K562 (cell line): ENCODE results near the gene ARHGEF6. TPM values are rescaled to one million over a fixed set of nuclear protein-coding genes. Genes with fewer than 3 reads are reported as not detected.

Experiments used
- ATAC-seq: fragments of 200-7000 bp; cut with Tn5 transposase; 3 replicates; pipeline ENCODE4 v1.9.1; 2020; ENCODE audit warnings: moderate library complexity
- BruUV-seq: library from RNA; stranded (reverse); fragments of 400-500 nt; replicated peaks from 2 replicates; lab custom pipeline; 2021; lab: Mats Ljungman, UMichigan
- CTCF ChIA-PET: fragments of 300-600 bp; formaldehyde crosslinking; extraction: SDS; loops from one replicate; lab custom pipeline; 2021; ENCODE audit warnings: low intra/inter-chr PET ratio; lab: Yijun Ruan, JAX
- POLR2A ChIA-PET: fragments of 300-600, 350-650 bp; sonication (Branson Sonifier 250); formaldehyde crosslinking; extraction: SDS; loops from one replicate; lab custom pipeline; 2021; ENCODE audit warnings: antibody characterized with exemption, inconsistent platforms; lab: Yijun Ruan, JAX
- DNase-seq, 4 experiments: peaks; one replicate each; pipeline versions ENCODE4 v3.0.0 to v3.0.0-alpha.2; 2011 to 2018; ENCODE audit warnings: low spot score in 3 of 4, mixed read lengths in 3 of 4; ENCODE audit errors: extremely low read depth in 1 of 4
- FAIRE-seq: peaks from 2 replicates; lab custom pipeline; 2011; peaks lifted over from hg19 to GRCh38; lab: Jason Lieb, UNC
- H2AFZ ChIP-seq: 2 replicates; pipeline ENCODE4 v1.6.0; 2011; ENCODE audit warnings: low read depth, low read length, control low read depth, inconsistent platforms
- H3K27ac ChIP-seq: fragments of 200-600 bp; 3 replicates; pipeline ENCODE4 v1.8.0; 2011; ENCODE audit warnings: low read depth, mild to moderate bottlenecking, control low read depth, inconsistent platforms, low read length, moderate library complexity, mixed read lengths; ENCODE audit errors: extremely low read depth
- H3K27me3 ChIP-seq, 2 experiments: fragments of 300-600 bp in 1 of 2; 2 replicates in 1 of 2; 3 replicates in 1 of 2; pipeline versions ENCODE4 v1.6.0 to v1.8.0; 2011; ENCODE audit warnings: inconsistent platforms in 2 of 2, low read length in 2 of 2, mild to moderate bottlenecking in 1 of 2, mixed read lengths in 1 of 2, moderate library complexity in 1 of 2; ENCODE audit not compliant: control insufficient read depth in 2 of 2, insufficient read depth in 2 of 2
- H3K36me3 ChIP-seq: fragments of 300-600 bp; 3 replicates; pipeline ENCODE4 v1.8.0; 2011; ENCODE audit warnings: mild to moderate bottlenecking, low read length, inconsistent platforms; ENCODE audit not compliant: control insufficient read depth, insufficient read depth
- H3K4me1 ChIP-seq, 2 experiments: fragments of 200-600 bp in 1 of 2; replicated peaks in 1 of 2; 2 replicates in 1 of 2; 3 replicates in 1 of 2; pipeline versions ENCODE4 v1.5.1 to v1.8.0; 2011; ENCODE audit warnings: inconsistent platforms in 2 of 2, low read length in 2 of 2, mild to moderate bottlenecking in 1 of 2, mixed read lengths in 1 of 2, moderate library complexity in 1 of 2; ENCODE audit not compliant: control insufficient read depth in 2 of 2, insufficient read depth in 2 of 2
- H3K4me2 ChIP-seq: 2 replicates; pipeline ENCODE4 v1.6.1; 2011; ENCODE audit warnings: low read length, control low read depth, inconsistent platforms, mixed read lengths; ENCODE audit not compliant: insufficient read depth
- H3K4me3 ChIP-seq: fragments of 200-600 bp; sonication (generic), shearing (Covaris generic); 2 replicates; pipeline ENCODE4 v1.5.1; 2016; ENCODE audit warnings: control low read depth, inconsistent platforms
- H3K79me2 ChIP-seq: fragments of 200-600 bp; 3 replicates; pipeline ENCODE4 v1.8.0; 2011; ENCODE audit warnings: low read length, inconsistent platforms; ENCODE audit not compliant: control insufficient read depth, insufficient read depth
- H3K9ac ChIP-seq, 2 experiments: 2 replicates each; pipeline versions ENCODE4 v1.6.0 to v1.6.1; 2011; ENCODE audit warnings: low read depth in 2 of 2, low read length in 2 of 2, control low read depth in 1 of 2, inconsistent platforms in 1 of 2, mild to moderate bottlenecking in 1 of 2, mixed read lengths in 1 of 2; ENCODE audit not compliant: insufficient read depth in 1 of 2
- H3K9me1 ChIP-seq: one replicate; pipeline ENCODE4 v1.6.0; 2011; ENCODE audit warnings: inconsistent platforms, mild to moderate bottlenecking, low read length, moderate library complexity; ENCODE audit not compliant: control insufficient read depth, insufficient read depth
- H3K9me3 ChIP-seq: replicated peaks from 2 replicates; pipeline ENCODE4 v1.5.1; 2011; ENCODE audit warnings: low read depth, low read length, inconsistent platforms; ENCODE audit not compliant: control insufficient read depth, insufficient read depth
- H4K20me1 ChIP-seq: replicated peaks from 2 replicates; pipeline ENCODE4 v1.6.1; 2011; ENCODE audit warnings: low read length, inconsistent platforms, mixed read lengths; ENCODE audit not compliant: control insufficient read depth, insufficient read depth
- E2F1 ChIP-seq: sonication (generic); formaldehyde crosslinking; IDR thresholded peaks from 2 replicates; pipeline ENCODE4 v1.8.1; 2023; ENCODE audit warnings: mild to moderate bottlenecking, missing genetic modification reagents, moderate library complexity
- HLTF ChIP-seq: fragments of 450-650 bp; IDR thresholded peaks from 2 replicates; pipeline ENCODE4 v1.6.1; 2016
- HMG20A ChIP-seq: fragments of 450-650 bp; formaldehyde crosslinking; conservative IDR thresholded peaks from 2 replicates; pipeline ENCODE4 v1.4.0; 2020; ENCODE audit warnings: mild to moderate bottlenecking, mixed read lengths
- MTA2 ChIP-seq: fragments of 450-650 bp; IDR thresholded peaks from 2 replicates; pipeline ENCODE4 v1.6.1; 2016; ENCODE audit warnings: low read depth
- POLR2G ChIP-seq: fragments of 200-400 bp; formaldehyde crosslinking; IDR thresholded peaks from 2 replicates; pipeline ENCODE4 v1.6.1; 2017; ENCODE audit warnings: low read depth, mild to moderate bottlenecking, antibody characterized with exemption, low read length, moderate library complexity
- SIN3B ChIP-seq: fragments of 450-650 bp; IDR thresholded peaks from 2 replicates; pipeline ENCODE4 v1.6.1; 2017; ENCODE audit warnings: low read depth, mild to moderate bottlenecking, moderate library complexity
- SOX6 ChIP-seq: fragments of 450-650 bp; IDR thresholded peaks from 2 replicates; pipeline ENCODE4 v1.6.1; 2014; ENCODE audit warnings: mild to moderate bottlenecking
- TBL1XR1 ChIP-seq, 2 experiments: IDR thresholded peaks; 2 replicates each; pipeline ENCODE4 v1.6.1; 2012; ENCODE audit warnings: improper control_type of control experiment in 2 of 2, low read length in 2 of 2, mild to moderate bottlenecking in 1 of 2
- THAP7 ChIP-seq: fragments of 250-450 bp; sonication (Bioruptor Pico); IDR thresholded peaks from 2 replicates; pipeline ENCODE4 v1.5.0; 2021
- ZNF134 ChIP-seq: fragments of 250-450 bp; sonication (Bioruptor Pico); conservative IDR thresholded peaks from 2 replicates; pipeline ENCODE4 v1.4.0; 2020
- WGBS: fragments of 100-300 bp; shearing (Covaris generic); methylation state at CpG from one replicate; pipeline ENCODE4 v1.1.6; 2016; ENCODE audit warnings: low coverage, mixed read lengths; ENCODE audit not compliant: insufficient coverage; ENCODE audit errors: missing lambda C conversion rate; 5-methylcytosine and 5-hydroxymethylcytosine counted together
- in situ Hi-C: fragments of 300-500 bp; cut with MboI; formaldehyde crosslinking; loops from 4 replicates; pipeline ENCODE4 v1.15.0; 2018; ENCODE audit warnings: inconsistent platforms, mixed read lengths
- intact Hi-C: fragments of 100-400 bp; cut with micrococcal nuclease; formaldehyde crosslinking; loops from 2 replicates; pipeline ENCODE4 v1.14.2; 2022
- polyA plus RNA-seq, 8 experiments: library from polyadenylated mRNA; depleted of rRNA in 4 of 8; stranded (reverse) in 5 of 8; unstranded in 3 of 8; fragments of >200 nt; fragmentation: Nextera tagmentation in 2 of 8; fragmentation: Illumina TruSeq in 1 of 8; extraction: Ambion mirVana in 2 of 8; extraction: Trizol in 1 of 8; gene quantifications; 2 replicates each; pipeline versions ENCODE4 v1.2.1 to v1.2.3, GENCODE V29; 2011 to 2014; ENCODE audit warnings: inconsistent platforms in 1 of 8, missing spikeins in 1 of 8
- total RNA-seq, 7 experiments: library from RNA; depleted of rRNA in 6 of 7; stranded (reverse); fragments of >200 nt in 6 of 7; fragmentation: Illumina TruSeq in 2 of 7; extraction: Trizol in 2 of 7; gene quantifications; 2 replicates each; pipeline versions ENCODE4 v1.2.1 to v1.2.3, GENCODE V29; 2011 to 2021; ENCODE audit warnings: low replicate concordance in 1 of 7
- TF ChIP-seq, protein P1 (sequence below): fragments of 450-650 bp; IDR thresholded peaks from 2 replicates; pipeline ENCODE4 v1.6.1; 2016; ENCODE audit warnings: borderline replicate concordance

ARHGEF6 gene
- total and polyA plus RNA-seq, 9 of the 15 experiments (the other 6 are each of a cell fraction or from before 2014, with no cell fraction given) = 2.9 to 22.1 (median 13.3) TPM

DNA sequence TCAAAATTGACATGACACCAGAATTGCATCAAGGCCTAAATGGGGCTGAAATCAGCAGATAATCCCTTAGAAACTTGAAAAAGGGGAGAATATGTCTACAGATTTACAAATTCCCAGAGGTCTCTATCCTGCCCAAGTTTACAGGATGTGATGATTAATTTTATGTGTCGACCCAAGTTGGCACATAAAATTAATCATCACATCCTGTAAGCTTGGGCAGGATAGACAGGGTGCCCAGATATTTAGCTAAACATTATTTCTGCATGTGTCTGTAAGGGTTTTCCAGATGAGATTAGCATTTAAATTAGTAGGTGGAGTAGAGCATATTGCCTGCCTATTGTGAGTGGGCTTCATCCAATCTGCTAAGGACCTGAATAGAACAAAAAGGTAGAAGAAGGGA, 52.3 kb downstream of the ARHGEF6 start:
- in situ Hi-C loops (no loop called here), intact Hi-C loops (loop anchor here (5.0 kb wide), 1 partner anchor 39 kb away; no protein-coding TSS in a partner anchor)
- WGBS = 18% methylated on average over 1 of the region's 1 CpG
- CTCF ChIA-PET = no interaction called here
- DNase-seq (no peak), FAIRE-seq (no peak), ATAC-seq (no peak)
- TF ChIP-seq E2F1 (CRISPR knock-in tag) (no peak), POLR2G (no peak), THAP7 (CRISPR knock-in tag) (no peak), HLTF (no peak), HMG20A (CRISPR knock-in tag) (no peak), MTA2 (no peak), TBL1XR1 (IDR thresholded peaks at IDR 0.05; ENCODE audit: low read length in 2 of 2) (no peak), ZNF134 (CRISPR knock-in tag) (no peak), SOX6 (no peak), SIN3B (no peak)
- TF ChIP-seq, protein P1, sequence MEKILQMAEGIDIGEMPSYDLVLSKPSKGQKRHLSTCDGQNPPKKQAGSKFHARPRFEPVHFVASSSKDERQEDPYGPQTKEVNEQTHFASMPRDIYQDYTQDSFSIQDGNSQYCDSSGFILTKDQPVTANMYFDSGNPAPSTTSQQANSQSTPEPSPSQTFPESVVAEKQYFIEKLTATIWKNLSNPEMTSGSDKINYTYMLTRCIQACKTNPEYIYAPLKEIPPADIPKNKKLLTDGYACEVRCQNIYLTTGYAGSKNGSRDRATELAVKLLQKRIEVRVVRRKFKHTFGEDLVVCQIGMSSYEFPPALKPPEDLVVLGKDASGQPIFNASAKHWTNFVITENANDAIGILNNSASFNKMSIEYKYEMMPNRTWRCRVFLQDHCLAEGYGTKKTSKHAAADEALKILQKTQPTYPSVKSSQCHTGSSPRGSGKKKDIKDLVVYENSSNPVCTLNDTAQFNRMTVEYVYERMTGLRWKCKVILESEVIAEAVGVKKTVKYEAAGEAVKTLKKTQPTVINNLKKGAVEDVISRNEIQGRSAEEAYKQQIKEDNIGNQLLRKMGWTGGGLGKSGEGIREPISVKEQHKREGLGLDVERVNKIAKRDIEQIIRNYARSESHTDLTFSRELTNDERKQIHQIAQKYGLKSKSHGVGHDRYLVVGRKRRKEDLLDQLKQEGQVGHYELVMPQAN = no peak
- Histone ChIP-seq H3K4me3 (no peak overlapping the region), H3K9ac (no peak overlapping the region), H3K9me3 (no peaks in the 10 kb centered on the region), H2AFZ (no peak overlapping the region), H3K9me1 (no peaks in the 10 kb centered on the region), H3K27me3 (no peaks in the 10 kb centered on the region), H3K36me3 (no peaks in the 10 kb centered on the region), H4K20me1 (no peaks in the 10 kb centered on the region), H3K4me2 (no peak overlapping the region), H3K27ac (no peak overlapping the region), H3K4me1 (no peaks in the 10 kb centered on the region; a peak in 1 of 5 replicates), H3K79me2 (no peaks in the 10 kb centered on the region)
- no TSS peak for BruUV-seq
- POLR2A ChIA-PET = interaction anchor here (1.1 kb wide), 1 partner anchor 142 kb away, joined by 4 read pairs; no protein-coding TSS in a partner anchor
